Karpas-422 (cell line): Measurements from ENCODE around the gene VGLL3. TPM values are rescaled to one million over a fixed set of nuclear protein-coding genes. Genes with fewer than 3 reads are reported as not detected.

Experiments used
- DNase-seq: peaks from one replicate; pipeline ENCODE4 v3.0.0-alpha.2; 2015
- H2AFZ ChIP-seq: fragments of 200-600 bp; sonication (generic); 2 replicates; pipeline ENCODE4 v1.6.1; 2014; ENCODE audit warnings: antibody characterized with exemption, low read length, mixed read lengths
- H3K27ac ChIP-seq: fragments of 200-600 bp; sonication (generic); 2 replicates; pipeline ENCODE4 v1.5.1; 2014; ENCODE audit warnings: mild to moderate bottlenecking, low read length, moderate library complexity
- H3K27me3 ChIP-seq: fragments of 200-600 bp; sonication (generic); 2 replicates; pipeline ENCODE4 v1.6.1; 2014; ENCODE audit warnings: low read length, mixed read lengths
- H3K36me3 ChIP-seq: fragments of 200-600 bp; sonication (generic); 2 replicates; pipeline ENCODE4 v1.6.1; 2014; ENCODE audit warnings: low read length, mixed read lengths; ENCODE audit not compliant: insufficient read depth
- H3K4me1 ChIP-seq: fragments of 200-600 bp; sonication (generic); 2 replicates; pipeline ENCODE4 v1.6.1; 2014; ENCODE audit warnings: mild to moderate bottlenecking, low read length, mixed read lengths
- H3K4me2 ChIP-seq: fragments of 200-600 bp; sonication (generic); 2 replicates; pipeline ENCODE4 v1.6.1; 2014; ENCODE audit warnings: low read length, low read depth, mild to moderate bottlenecking; ENCODE audit not compliant: poor library complexity, severe bottlenecking
- H3K4me3 ChIP-seq: fragments of 200-600 bp; sonication (generic); 2 replicates; pipeline ENCODE4 v1.5.1; 2014; ENCODE audit warnings: mild to moderate bottlenecking, antibody characterized with exemption, low read length, mixed read lengths
- H3K79me2 ChIP-seq: fragments of 200-600 bp; sonication (generic); 2 replicates; pipeline ENCODE4 v1.6.1; 2014; ENCODE audit warnings: mild to moderate bottlenecking, low read length, mixed read lengths
- H3K9ac ChIP-seq: fragments of 200-600 bp; sonication (generic); 2 replicates; pipeline ENCODE4 v1.6.0; 2014; ENCODE audit warnings: low read length
- H3K9me2 ChIP-seq: fragments of 200-600 bp; sonication (generic), shearing (Covaris generic); replicated peaks from 2 replicates; pipeline ENCODE4 v1.6.0; 2014; ENCODE audit warnings: mild to moderate bottlenecking, low read length, moderate library complexity; ENCODE audit not compliant: insufficient read depth
- H3K9me3 ChIP-seq: fragments of 300-700, 200-600 bp; sonication (generic); 2 replicates; pipeline ENCODE4 v1.6.1; 2014; ENCODE audit warnings: low read length, mixed read lengths
- H4K20me1 ChIP-seq: fragments of 200-600 bp; sonication (generic); 2 replicates; pipeline ENCODE4 v1.6.1; 2014; ENCODE audit warnings: mild to moderate bottlenecking, antibody characterized with exemption, low read length, low read depth; ENCODE audit not compliant: insufficient read depth
- total RNA-seq: library from RNA; depleted of rRNA; stranded (reverse); fragments of >200 nt; shearing (Covaris generic); gene quantifications from 2 replicates; pipeline ENCODE4 v1.2.3, GENCODE V29; 2014; ENCODE audit warnings: low replicate concordance; rRNA removed

Gene VGLL3
- total RNA-seq, 1 experiment from 2014 or later, result not detected

- Histone ChIP-seq H3K79me2 (no peaks in the 10 kb centered on the region), H3K9me3 (peaks cover 5% of the 10 kb centered on the region; the same call in 1 of the 2 replicates), H3K4me3 (no peak overlapping the region), H4K20me1 (no peaks in the 10 kb centered on the region), H3K4me1 (no peaks in the 10 kb centered on the region), H2AFZ (no peak overlapping the region), H3K27me3 (0 out of 2 replicates have a peak, but pooled peaks cover 2% of the 10 kb centered on the region), H3K36me3 (no peaks in the 10 kb centered on the region), H3K27ac (no peak overlapping the region), H3K9me2 (peaks cover 2% of the 10 kb centered on the region; the same call in 1 of the 2 replicates), H3K9ac (no peak overlapping the region), H3K4me2 (no peak overlapping the region)
- no peak for DNase-seq
Observed at GRCh38 chr3:86913160-86913559, 77.8 kb downstream of the VGLL3 start.

GRCh38 chr3:86895202-86895601 is 95.7 kb downstream of the VGLL3 start:
- H3K4me2 ChIP-seq, result no peak overlapping the region
- H3K4me1 ChIP-seq, result no peaks in the 10 kb centered on the region
- H3K9me2 ChIP-seq, result no peaks in the 10 kb centered on the region
- H3K9ac ChIP-seq, result no peak overlapping the region
- no peak overlapping the region for H3K4me3 ChIP-seq
- H3K27me3 ChIP-seq, result no peaks in the 10 kb centered on the region
- H3K9me3 ChIP-seq, result no peaks in the 10 kb centered on the region
- H3K79me2 ChIP-seq, result no peaks in the 10 kb centered on the region
- no peaks in the 10 kb centered on the region for H3K36me3 ChIP-seq
- DNase-seq, result no peak
- H3K27ac ChIP-seq, result no peak overlapping the region
- H2AFZ ChIP-seq, result no peak overlapping the region
- no peaks in the 10 kb centered on the region for H4K20me1 ChIP-seq

- no peaks in the 10 kb centered on the region for H3K9me2 ChIP-seq
- no peaks in the 10 kb centered on the region for H3K36me3 ChIP-seq
- H3K4me3 ChIP-seq, result no peak overlapping the region
- H3K9me3 ChIP-seq, result 0 out of 2 replicates have a peak, but pooled peaks cover 2% of the 10 kb centered on the region
- H3K4me2 ChIP-seq, result no peak overlapping the region
- no peaks in the 10 kb centered on the region for H3K79me2 ChIP-seq
- H3K27me3 ChIP-seq, result no peaks in the 10 kb centered on the region
- H3K27ac ChIP-seq, result no peak overlapping the region
- no peaks in the 10 kb centered on the region for H3K4me1 ChIP-seq
- no peak overlapping the region for H2AFZ ChIP-seq
- no peak overlapping the region for H3K9ac ChIP-seq
- no peaks in the 10 kb centered on the region for H4K20me1 ChIP-seq
- DNase-seq, result no peak
Observed at GRCh38 chr3:86890741-86891396, 100.1 kb downstream of the VGLL3 start.

Other genes starting within 250 kb of the VGLL3 start
- 10.1 and 23.0 TPM in 2 replicates for gene CHMP2B, start 236.2 kb upstream of the VGLL3 start, total RNA-seq